Measurements from ENCODE around the gene SNUPN. TPM values are rescaled to one million over a fixed set of nuclear protein-coding genes. Genes with fewer than 3 reads are reported as not detected.
"Not testable (repeated sequence)": the region's sequence is repeated elsewhere in the genome, so short reads cannot be mapped to it uniquely, and the experiment has no call there.

The SNUPN gene
- total RNA-seq, 1 donor from 2014 or later: 16.1 TPM

- no peak for FAIRE-seq
- Histone ChIP-seq H3K36me3 (ENCODE audit: control insufficient read depth, insufficient read depth, low read length) (peaks cover 7% of the 10 kb centered on the region), H3K4me3 (ENCODE audit: low read depth, low read length) (no peak overlapping the region), H3K27me3 (ENCODE audit: control insufficient read depth, insufficient read depth, low read length) (no peaks in the 10 kb centered on the region)
- no peak for TF ChIP-seq CTCF (IDR thresholded peaks at IDR 0.05; ENCODE audit: insufficient read depth, low read length, severe bottlenecking)
- DNase-seq (ENCODE audit: low read depth): no peak
Observed at GRCh38 chr15:75596703-75597345, 28.7 kb downstream of the SNUPN start.

DNA sequence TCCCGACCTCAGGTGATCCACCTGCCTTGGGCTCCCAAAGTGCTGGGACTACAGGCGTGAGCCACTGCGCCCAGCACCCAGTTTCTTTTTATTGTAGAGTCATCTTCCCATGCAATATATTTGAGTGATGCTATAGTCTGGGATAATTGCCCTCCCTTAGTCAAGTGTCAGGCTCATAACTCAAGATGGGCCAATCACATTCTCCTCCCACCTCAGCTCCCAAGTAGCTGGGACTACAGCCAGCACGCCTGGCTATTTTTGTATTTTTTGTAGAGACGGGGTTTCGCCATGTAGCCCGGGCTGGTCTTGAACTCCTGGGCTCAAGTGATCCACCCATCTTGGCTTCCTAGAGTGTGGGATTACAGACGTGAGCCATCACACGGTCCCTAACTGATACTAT is 31.2 kb downstream of the SNUPN start:
- no peak for DNase-seq (ENCODE audit: low read depth)
- H3K27me3 ChIP-seq (ENCODE audit: control insufficient read depth, insufficient read depth, low read length): no peaks in the 10 kb centered on the region
- H3K36me3 ChIP-seq (ENCODE audit: control insufficient read depth, insufficient read depth, low read length): peaks cover 5% of the 10 kb centered on the region
- no peak overlapping the region for H3K4me3 ChIP-seq (ENCODE audit: low read depth, low read length)
- TF ChIP-seq CTCF (IDR thresholded peaks at IDR 0.05; ENCODE audit: insufficient read depth, low read length, severe bottlenecking): no peak
- FAIRE-seq: no peak

- DNase-seq (ENCODE audit: low read depth) (no peak), FAIRE-seq (peak; percentile 75)
- peaks cover 3% of the 10 kb centered on the region for H3K36me3 ChIP-seq (ENCODE audit: control insufficient read depth, insufficient read depth, low read length)
- H3K27me3 ChIP-seq (ENCODE audit: control insufficient read depth, insufficient read depth, low read length): no peaks in the 10 kb centered on the region
- H3K4me3 ChIP-seq (ENCODE audit: low read depth, low read length): no peak overlapping the region
- TF ChIP-seq CTCF (IDR thresholded peaks at IDR 0.05; ENCODE audit: insufficient read depth, low read length, severe bottlenecking): no peak
Observed at GRCh38 chr15:75591655-75592364, 33.7 kb downstream of the SNUPN start.

GRCh38 chr15:75590239-75590638 is 35.3 kb downstream of the SNUPN start:
- Histone ChIP-seq H3K4me3 (ENCODE audit: low read depth, low read length) (no peak overlapping the region), H3K36me3 (ENCODE audit: control insufficient read depth, insufficient read depth, low read length) (peaks cover 1% of the 10 kb centered on the region), H3K27me3 (ENCODE audit: control insufficient read depth, insufficient read depth, low read length) (no peaks in the 10 kb centered on the region)
- no peak for DNase-seq (ENCODE audit: low read depth)
- FAIRE-seq: no peak
- no peak for TF ChIP-seq CTCF (IDR thresholded peaks at IDR 0.05; ENCODE audit: insufficient read depth, low read length, severe bottlenecking)

DNA sequence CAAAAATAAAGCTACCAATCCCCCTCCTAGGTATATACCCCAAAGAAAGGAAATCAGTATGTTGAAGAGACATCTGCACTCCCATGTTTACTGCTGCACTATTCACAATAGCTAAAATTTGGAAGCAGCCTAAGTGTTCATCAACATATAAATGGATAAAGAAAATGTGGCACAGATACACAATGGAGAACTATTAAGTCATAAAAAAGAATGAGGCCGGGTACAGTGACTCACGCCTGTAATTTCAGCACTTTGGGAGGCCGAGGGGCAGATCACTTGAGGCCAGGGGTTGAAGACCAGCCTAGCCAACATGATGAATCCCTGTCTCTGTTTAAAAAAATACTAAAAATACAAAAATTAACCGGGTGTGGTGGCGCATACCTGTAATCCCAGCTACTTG is 36.5 kb downstream of the SNUPN start:
- FAIRE-seq (no peak), DNase-seq (ENCODE audit: low read depth) (no peak)
- H3K27me3 ChIP-seq (ENCODE audit: control insufficient read depth, insufficient read depth, low read length): no peaks in the 10 kb centered on the region
- no peak overlapping the region for H3K4me3 ChIP-seq (ENCODE audit: low read depth, low read length)
- no peak for TF ChIP-seq CTCF (IDR thresholded peaks at IDR 0.05; ENCODE audit: insufficient read depth, low read length, severe bottlenecking)
- H3K36me3 ChIP-seq (ENCODE audit: control insufficient read depth, insufficient read depth, low read length): peaks cover 1% of the 10 kb centered on the region

GRCh38 chr15:75586422-75586821 is 39.1 kb downstream of the SNUPN start:
- DNase-seq (ENCODE audit: low read depth); H3K4me3 ChIP-seq (ENCODE audit: low read depth, low read length); FAIRE-seq; H3K27me3 ChIP-seq (ENCODE audit: control insufficient read depth, insufficient read depth, low read length); H3K36me3 ChIP-seq (ENCODE audit: control insufficient read depth, insufficient read depth, low read length): not testable (repeated sequence)
